H1 (cell line): Measurements from ENCODE around the gene ACSM3. TPM values are rescaled to one million over a fixed set of nuclear protein-coding genes. Genes with fewer than 3 reads are reported as not detected.
A peak's percentile ranks its signal among the peaks of the same experiment; 100 is the strongest.

ENCODE experiments used
- BACH1 ChIP-seq: IDR thresholded peaks from 2 replicates; pipeline ENCODE4 v1.6.1; 2012; ENCODE audit warnings: low read length, improper control_type of control experiment
- CBX5 ChIP-seq: fragments of 300-800, 300-1000 bp; sonication (generic); IDR thresholded peaks from 2 replicates; pipeline ENCODE4 v1.7.1; 2016; ENCODE audit warnings: antibody characterized with exemption, low read length, low read depth
- EGR1 ChIP-seq: IDR thresholded peaks from 2 replicates; pipeline ENCODE4 v1.6.1; 2011; ENCODE audit warnings: low read depth, low read length, borderline replicate concordance
- HDAC2 ChIP-seq, 2 experiments: fragments of 300-600 bp in 1 of 2; sonication (generic) in 1 of 2; IDR thresholded peaks; 2 replicates each; pipeline ENCODE4 v1.6.1; 2011 to 2012; ENCODE audit warnings: low read depth in 2 of 2, low read length in 2 of 2, mild to moderate bottlenecking in 2 of 2, moderate library complexity in 2 of 2, borderline replicate concordance in 1 of 2, inconsistent platforms in 1 of 2
- JUN ChIP-seq: IDR thresholded peaks from 2 replicates; pipeline ENCODE4 v1.6.1; 2011; ENCODE audit warnings: low read depth, mild to moderate bottlenecking, improper control_type of control experiment, low read length
- JUND ChIP-seq: IDR thresholded peaks from 2 replicates; pipeline ENCODE4 v1.6.1; 2011; ENCODE audit warnings: mild to moderate bottlenecking, improper control_type of control experiment, low read length
- KDM4A ChIP-seq: IDR thresholded peaks from one replicate; pipeline ENCODE4 v1.7.1; 2012; ENCODE audit warnings: low read depth, mild to moderate bottlenecking, moderate library complexity, low read length, inconsistent platforms; ENCODE audit not compliant: severe bottlenecking
- NANOG ChIP-seq: IDR thresholded peaks from 2 replicates; pipeline ENCODE4 v1.6.1; 2011; ENCODE audit warnings: low read length, low read depth, mild to moderate bottlenecking, inconsistent platforms; ENCODE audit not compliant: insufficient read depth, poor library complexity, severe bottlenecking
- NRF1 ChIP-seq: IDR thresholded peaks from 2 replicates; pipeline ENCODE4 v1.6.1; 2011; ENCODE audit warnings: mild to moderate bottlenecking, low read depth, low read length, improper control_type of control experiment
- POLR2A ChIP-seq, 2 experiments: IDR thresholded peaks; 1 replicate in 1 of 2; 2 replicates in 1 of 2; pipeline ENCODE4 v1.6.1; 2011; ENCODE audit warnings: low read depth in 2 of 2, low read length in 2 of 2, mild to moderate bottlenecking in 2 of 2; ENCODE audit errors: control extremely low read depth in 1 of 2
- RNF2 ChIP-seq: fragments of 200-900, 300-1000 bp; sonication (generic); IDR thresholded peaks from 2 replicates; pipeline ENCODE4 v1.7.1; 2016; ENCODE audit warnings: borderline replicate concordance, low read depth, mild to moderate bottlenecking, antibody characterized with exemption, low read length; ENCODE audit not compliant: poor library complexity, severe bottlenecking; ENCODE audit errors: missing control alignments
- RXRA ChIP-seq: IDR thresholded peaks from 2 replicates; pipeline ENCODE4 v1.6.1; 2011; ENCODE audit warnings: low read depth, mild to moderate bottlenecking, low read length, moderate library complexity; ENCODE audit not compliant: insufficient read depth
- SIN3A ChIP-seq, 2 experiments: IDR thresholded peaks in 1 of 2; conservative IDR thresholded peaks in 1 of 2; 2 replicates each; pipeline ENCODE4 v1.6.1; 2011 to 2012; ENCODE audit warnings: low read length in 2 of 2, improper control_type of control experiment in 1 of 2, low read depth in 1 of 2, mild to moderate bottlenecking in 1 of 2
- SIX5 ChIP-seq: IDR thresholded peaks from 2 replicates; pipeline ENCODE4 v1.6.1; 2011; ENCODE audit warnings: mild to moderate bottlenecking, low read depth, low read length
- SUZ12 ChIP-seq: fragments of 200-600 bp; sonication (generic); IDR thresholded peaks from 2 replicates; pipeline ENCODE4 v1.6.1; 2012; ENCODE audit warnings: mild to moderate bottlenecking, inconsistent platforms, low read length, moderate library complexity, mixed read lengths
- TBP ChIP-seq: IDR thresholded peaks from 2 replicates; pipeline ENCODE4 v1.6.1; 2011; ENCODE audit warnings: low read depth, low read length, improper control_type of control experiment
- polyA plus RNA-seq, 7 experiments: library from polyadenylated mRNA; depleted of rRNA in 3 of 7; stranded (reverse) in 5 of 7; unstranded in 2 of 7; fragments of >200 nt in 5 of 7; fragments of 200-250 nt in 2 of 7; gene quantifications; 1 replicate in 5 of 7; 2 replicates in 1 of 7; 4 replicates in 1 of 7; pipeline versions ENCODE4 v1.2.1 to v1.2.3, GENCODE V29; 2011 to 2013; ENCODE audit warnings: missing spikeins in 2 of 7, mixed read lengths in 2 of 7
- total RNA-seq: library from RNA; stranded (reverse); fragmentation: NEBNext Ultra II Directional; extraction: Animal tissue kit (Norgen Biotek cat#: 25700); gene quantifications from 2 replicates; pipeline ENCODE4 v1.2.1, GENCODE V29; 2021
- TF ChIP-seq, protein P1 (sequence below): IDR thresholded peaks from 2 replicates; pipeline ENCODE4 v1.6.1; 2012; ENCODE audit warnings: low read length, inconsistent platforms
- TF ChIP-seq, protein P2 (sequence below), 3 experiments: IDR thresholded peaks; 1 replicate in 2 of 3; 2 replicates in 1 of 3; pipeline versions ENCODE4 v1.5.1 to v1.6.1; 2011; ENCODE audit warnings: low read length in 3 of 3, mild to moderate bottlenecking in 3 of 3, inconsistent platforms in 2 of 3, low read depth in 1 of 3, moderate library complexity in 1 of 3; ENCODE audit not compliant: insufficient read depth in 1 of 3; ENCODE audit errors: control extremely low read depth in 1 of 3

Gene ACSM3
- total and polyA plus RNA-seq, 2 of the 8 experiments (the other 6 are each of a cell fraction or from before 2014, with no cell fraction given), result 5.7 to 6.2 TPM

GRCh38 chr16:20806168-20807050 is 42.6 kb downstream of the ACSM3 start, which contains the start of the genes ERI2 and REXO5 (continued):
- TF ChIP-seq RNF2 (no peak), BACH1 (no peak), JUND (no peak), KDM4A (peak; percentile 41), SIN3A (conservative IDR thresholded peaks at IDR 0.05 in 1 of 2, IDR thresholded peaks at IDR 0.05 in 1 of 2; ENCODE audit: low read depth in 1 of 2, low read length in 2 of 2) (peak; percentile 62 to 95; a peak in 2 of 4 replicates), TBP (peak; percentile 92), SUZ12 (no peak), JUN (no peak), CBX5 (no peak), RXRA (no peak), SIX5 (no peak), POLR2A (IDR thresholded peaks at IDR 0.05; ENCODE audit: control extremely low read depth in 1 of 2, low read depth in 2 of 2, low read length in 2 of 2) (peak; percentile 75 to 79; a peak in 2 of 3 replicates), HDAC2 (IDR thresholded peaks at IDR 0.05; ENCODE audit: borderline replicate concordance in 1 of 2, low read depth in 2 of 2, low read length in 2 of 2) (0 out of 4 replicates have a peak, but pooled peaks have one; percentile 18 to 88), EGR1 (peak; percentile 39; the same call in 1 of the 2 replicates), NRF1 (no peak), NANOG (no peak)
- TF ChIP-seq, protein P1, sequence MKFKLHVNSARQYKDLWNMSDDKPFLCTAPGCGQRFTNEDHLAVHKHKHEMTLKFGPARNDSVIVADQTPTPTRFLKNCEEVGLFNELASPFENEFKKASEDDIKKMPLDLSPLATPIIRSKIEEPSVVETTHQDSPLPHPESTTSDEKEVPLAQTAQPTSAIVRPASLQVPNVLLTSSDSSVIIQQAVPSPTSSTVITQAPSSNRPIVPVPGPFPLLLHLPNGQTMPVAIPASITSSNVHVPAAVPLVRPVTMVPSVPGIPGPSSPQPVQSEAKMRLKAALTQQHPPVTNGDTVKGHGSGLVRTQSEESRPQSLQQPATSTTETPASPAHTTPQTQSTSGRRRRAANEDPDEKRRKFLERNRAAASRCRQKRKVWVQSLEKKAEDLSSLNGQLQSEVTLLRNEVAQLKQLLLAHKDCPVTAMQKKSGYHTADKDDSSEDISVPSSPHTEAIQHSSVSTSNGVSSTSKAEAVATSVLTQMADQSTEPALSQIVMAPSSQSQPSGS, result no peak
- TF ChIP-seq, protein P2, sequence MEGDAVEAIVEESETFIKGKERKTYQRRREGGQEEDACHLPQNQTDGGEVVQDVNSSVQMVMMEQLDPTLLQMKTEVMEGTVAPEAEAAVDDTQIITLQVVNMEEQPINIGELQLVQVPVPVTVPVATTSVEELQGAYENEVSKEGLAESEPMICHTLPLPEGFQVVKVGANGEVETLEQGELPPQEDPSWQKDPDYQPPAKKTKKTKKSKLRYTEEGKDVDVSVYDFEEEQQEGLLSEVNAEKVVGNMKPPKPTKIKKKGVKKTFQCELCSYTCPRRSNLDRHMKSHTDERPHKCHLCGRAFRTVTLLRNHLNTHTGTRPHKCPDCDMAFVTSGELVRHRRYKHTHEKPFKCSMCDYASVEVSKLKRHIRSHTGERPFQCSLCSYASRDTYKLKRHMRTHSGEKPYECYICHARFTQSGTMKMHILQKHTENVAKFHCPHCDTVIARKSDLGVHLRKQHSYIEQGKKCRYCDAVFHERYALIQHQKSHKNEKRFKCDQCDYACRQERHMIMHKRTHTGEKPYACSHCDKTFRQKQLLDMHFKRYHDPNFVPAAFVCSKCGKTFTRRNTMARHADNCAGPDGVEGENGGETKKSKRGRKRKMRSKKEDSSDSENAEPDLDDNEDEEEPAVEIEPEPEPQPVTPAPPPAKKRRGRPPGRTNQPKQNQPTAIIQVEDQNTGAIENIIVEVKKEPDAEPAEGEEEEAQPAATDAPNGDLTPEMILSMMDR (IDR thresholded peaks at IDR 0.05; ENCODE audit: control extremely low read depth in 1 of 3, insufficient read depth in 1 of 3, low read depth in 1 of 3, low read length in 3 of 3), result peak in 2 of 3 experiments; percentile 6 to 12; a peak in 3 of 4 replicates
